DND-41 (cell line): ENCODE measurements around the gene SNTG2.

Experiments used
- EZH2 ChIP-seq: IDR thresholded peaks from 3 replicates; pipeline ENCODE4 v1.6.1; 2012; ENCODE audit warnings: borderline replicate concordance, low read depth, mild to moderate bottlenecking, moderate library complexity, low read length, inconsistent platforms; ENCODE audit not compliant: severe bottlenecking
- TF ChIP-seq, protein P1 (sequence below): IDR thresholded peaks from 2 replicates; pipeline ENCODE4 v1.5.1; 2012; ENCODE audit warnings: borderline replicate concordance, low read length, moderate library complexity, mild to moderate bottlenecking; ENCODE audit not compliant: poor library complexity, severe bottlenecking; ENCODE audit errors: extremely low read depth

DNA sequence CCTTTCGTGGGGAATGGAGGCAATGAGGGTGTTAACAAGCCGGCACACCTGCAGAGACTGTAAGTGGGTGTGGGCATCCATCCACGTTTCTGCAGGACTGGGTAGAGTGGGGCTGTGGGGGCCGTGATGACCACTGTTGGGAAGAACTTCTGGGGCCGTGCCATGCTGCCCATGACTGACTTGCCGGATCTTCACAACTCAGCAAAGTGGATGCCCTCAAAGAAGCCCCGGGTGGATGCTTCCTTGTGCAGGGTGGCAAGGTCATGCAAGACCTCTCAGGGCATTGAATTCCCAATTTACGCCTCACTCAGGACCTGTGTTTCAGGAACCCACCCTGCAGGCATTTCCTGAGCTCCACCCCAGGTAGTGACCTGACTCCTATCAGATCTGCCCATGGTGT, 319.2 kb downstream of the SNTG2 start:
- TF ChIP-seq, protein P1, sequence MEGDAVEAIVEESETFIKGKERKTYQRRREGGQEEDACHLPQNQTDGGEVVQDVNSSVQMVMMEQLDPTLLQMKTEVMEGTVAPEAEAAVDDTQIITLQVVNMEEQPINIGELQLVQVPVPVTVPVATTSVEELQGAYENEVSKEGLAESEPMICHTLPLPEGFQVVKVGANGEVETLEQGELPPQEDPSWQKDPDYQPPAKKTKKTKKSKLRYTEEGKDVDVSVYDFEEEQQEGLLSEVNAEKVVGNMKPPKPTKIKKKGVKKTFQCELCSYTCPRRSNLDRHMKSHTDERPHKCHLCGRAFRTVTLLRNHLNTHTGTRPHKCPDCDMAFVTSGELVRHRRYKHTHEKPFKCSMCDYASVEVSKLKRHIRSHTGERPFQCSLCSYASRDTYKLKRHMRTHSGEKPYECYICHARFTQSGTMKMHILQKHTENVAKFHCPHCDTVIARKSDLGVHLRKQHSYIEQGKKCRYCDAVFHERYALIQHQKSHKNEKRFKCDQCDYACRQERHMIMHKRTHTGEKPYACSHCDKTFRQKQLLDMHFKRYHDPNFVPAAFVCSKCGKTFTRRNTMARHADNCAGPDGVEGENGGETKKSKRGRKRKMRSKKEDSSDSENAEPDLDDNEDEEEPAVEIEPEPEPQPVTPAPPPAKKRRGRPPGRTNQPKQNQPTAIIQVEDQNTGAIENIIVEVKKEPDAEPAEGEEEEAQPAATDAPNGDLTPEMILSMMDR: no peak
- no peak for TF ChIP-seq EZH2
